HT-29 (cell line): ENCODE data around the gene WNT3. TPM values are rescaled to one million over a fixed set of nuclear protein-coding genes. Genes with fewer than 3 reads are reported as not detected.
A peak's percentile ranks its signal among the peaks of the same experiment; 100 is the strongest.
"Not testable (repeated sequence)": the region's sequence is repeated elsewhere in the genome, so short reads cannot be mapped to it uniquely, and the experiment has no call there.

Experiments
- DNase-seq: peaks from one replicate; pipeline ENCODE4 v3.0.0-alpha.2; 2015; ENCODE audit warnings: low spot score
- total RNA-seq: library from RNA; depleted of rRNA; stranded (reverse); fragments of >200 nt; shearing (Covaris generic); gene quantifications from 2 replicates; pipeline ENCODE4 v1.2.3, GENCODE V29; 2014; rRNA removed

WNT3 gene
- 0.08 TPM in 2 replicates for total RNA-seq

- DNase-seq, result no peak
Observed at GRCh38 chr17:46818316-46818928, at the start of gene WNT3. WNT3 (minus strand) TSS chr17:46818692; CDS start chr17:46818597, 95 bp downstream.

DNA sequence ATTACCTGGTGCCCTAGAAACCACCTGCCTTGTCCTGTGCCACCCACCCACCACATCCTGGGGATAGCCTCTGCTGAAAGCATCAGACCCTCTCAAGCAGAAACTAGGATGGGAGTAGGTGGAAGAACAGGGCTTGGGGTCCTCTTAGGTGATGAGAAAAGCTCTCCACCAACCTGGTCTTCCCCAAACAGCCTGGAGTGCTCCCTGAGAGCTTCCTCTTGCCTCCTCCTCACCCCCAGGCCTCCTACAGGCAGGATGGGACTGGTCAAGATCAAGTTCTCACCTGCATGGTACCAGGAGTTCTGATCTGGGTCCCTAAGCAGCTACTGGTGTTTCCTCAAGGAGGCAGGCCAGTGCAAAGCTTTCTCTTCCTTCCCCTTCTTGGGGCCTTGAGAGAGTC is 48.3 kb upstream of the WNT3 start:
- DNase-seq, result no peak

- no peak for DNase-seq
Observed at GRCh38 chr17:46866325-46866724, 47.8 kb upstream of the WNT3 start.

- no peak for DNase-seq
Observed at GRCh38 chr17:46865100-46865499, 46.6 kb upstream of the WNT3 start.

DNA sequence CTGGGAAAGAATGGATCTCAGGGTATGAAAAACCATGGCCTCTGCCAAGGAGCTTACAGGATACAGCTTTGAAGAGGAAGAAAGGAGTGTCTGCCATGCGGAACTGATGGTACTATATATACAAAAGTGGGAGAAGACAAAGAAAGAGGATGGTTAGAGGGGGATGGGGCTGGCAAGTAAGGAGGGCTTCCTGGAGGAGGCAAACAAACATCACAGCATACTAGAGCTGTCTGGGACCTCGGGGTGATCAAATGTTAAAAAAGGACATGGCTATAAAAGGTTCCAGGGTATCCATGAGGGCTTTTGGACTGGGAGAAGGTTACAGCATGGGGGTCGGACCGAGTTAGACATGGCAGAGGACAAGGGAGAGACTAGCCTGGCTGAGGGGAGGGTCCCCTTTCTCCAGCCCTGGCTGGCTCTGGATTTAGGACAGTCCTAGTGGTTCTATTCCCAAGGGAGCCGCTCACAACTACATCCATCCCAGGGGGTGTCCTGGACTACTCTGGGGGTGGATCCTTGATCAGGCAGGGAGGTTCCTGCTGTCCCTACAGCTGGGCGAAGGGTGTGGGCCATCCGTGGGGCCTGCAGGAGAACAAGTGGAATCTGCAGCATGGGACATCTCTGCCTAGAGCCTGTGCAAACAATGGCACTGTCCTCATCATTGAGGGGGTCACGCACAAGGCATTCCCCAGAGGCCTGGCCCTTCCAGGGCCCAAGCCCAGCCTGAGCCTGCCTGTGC is 45.1 kb upstream of the WNT3 start:
- DNase-seq, result no peak

- no peak for DNase-seq
Observed at GRCh38 chr17:46862949-46863348, 44.5 kb upstream of the WNT3 start.

DNA sequence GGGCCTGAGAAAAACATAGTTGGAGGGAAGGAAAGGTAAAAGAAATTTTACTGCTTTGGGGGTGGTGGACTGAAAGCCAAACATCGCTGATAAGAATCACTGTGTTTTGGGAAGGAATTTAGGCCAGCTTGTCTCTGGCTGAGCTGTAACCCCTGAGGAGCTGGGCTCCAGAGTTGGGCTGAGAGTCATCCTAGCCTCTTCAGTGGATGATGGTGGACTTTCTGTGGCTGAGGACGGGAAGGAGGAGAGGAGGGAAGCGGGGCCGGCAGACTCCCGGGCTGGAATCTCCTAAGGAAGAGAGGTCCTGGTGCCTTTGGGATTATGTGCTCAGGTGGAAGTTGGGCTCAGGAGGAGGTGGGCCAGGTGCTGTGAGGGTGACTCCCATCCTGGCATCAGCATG is 41.5 kb upstream of the WNT3 start:
- no peak for DNase-seq

- DNase-seq, result no peak
Observed at GRCh38 chr17:46857600-46857999, 39.1 kb upstream of the WNT3 start.

DNA sequence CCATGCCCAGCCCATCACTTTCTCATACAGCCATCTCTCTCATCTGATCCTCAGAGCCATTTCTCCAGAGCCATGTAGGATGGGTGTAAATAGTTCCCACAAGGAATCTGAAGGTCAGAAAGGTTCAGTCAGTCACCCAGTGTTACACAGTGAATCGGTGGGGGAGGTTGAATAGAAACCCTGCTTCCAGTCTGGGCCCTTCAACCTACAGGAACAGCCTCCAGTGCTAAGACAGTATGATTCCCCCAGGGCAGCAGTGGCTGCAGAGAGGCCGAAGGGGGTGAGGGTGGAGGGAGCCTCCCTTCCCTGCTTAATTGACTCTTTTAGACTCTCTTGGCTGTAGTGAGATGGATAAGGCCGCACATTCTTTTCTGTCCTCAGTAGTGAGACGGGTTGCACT is 36.5 kb upstream of the WNT3 start:
- no peak for DNase-seq

DNA sequence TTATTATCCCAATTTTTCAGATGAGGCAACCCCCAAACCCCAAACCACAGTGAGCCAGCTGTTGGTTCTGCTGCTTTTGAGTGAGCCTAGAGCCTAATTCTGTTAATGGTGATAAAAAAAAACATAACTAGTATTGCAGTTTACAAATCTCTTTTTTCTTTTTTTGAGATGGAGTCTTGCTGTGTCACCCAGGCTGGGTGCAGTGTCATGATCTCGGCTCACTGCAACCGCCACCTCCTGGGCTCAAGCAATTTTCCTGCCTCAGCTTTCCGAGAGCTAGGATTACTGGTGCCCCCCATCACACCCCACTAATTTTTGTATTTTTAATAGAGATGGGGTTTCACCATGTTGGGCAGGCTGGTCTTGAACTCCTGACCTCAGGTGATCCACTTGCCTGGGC is 36.0 kb upstream of the WNT3 start:
- DNase-seq, result no peak

DNA sequence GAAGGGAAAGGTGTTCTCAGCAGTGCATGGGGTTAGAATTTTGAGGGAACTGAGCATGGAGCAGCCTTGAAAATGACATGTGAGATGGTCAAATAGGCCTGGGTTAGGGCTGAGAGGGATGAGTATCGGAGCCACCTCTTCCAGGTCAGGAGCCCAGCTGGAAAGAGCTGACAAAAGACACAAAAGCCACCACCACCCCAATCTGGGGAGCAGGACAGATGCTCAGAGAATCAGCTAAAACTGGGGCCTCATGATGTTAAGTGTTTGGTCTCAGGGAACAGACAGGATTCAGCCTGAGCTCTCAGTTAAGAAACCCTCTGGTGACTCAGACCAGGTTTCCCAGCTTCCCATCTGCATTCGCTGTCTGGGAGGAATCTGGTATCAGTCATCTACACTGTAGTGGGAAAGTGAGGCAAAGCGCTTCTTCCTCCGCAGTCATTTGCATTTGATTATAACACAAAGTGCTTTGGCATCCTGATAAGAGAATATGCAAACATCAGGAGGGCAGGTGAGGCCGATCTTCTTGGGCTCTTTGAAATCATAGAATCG is 35.5 kb upstream of the WNT3 start:
- no peak for DNase-seq

DNA sequence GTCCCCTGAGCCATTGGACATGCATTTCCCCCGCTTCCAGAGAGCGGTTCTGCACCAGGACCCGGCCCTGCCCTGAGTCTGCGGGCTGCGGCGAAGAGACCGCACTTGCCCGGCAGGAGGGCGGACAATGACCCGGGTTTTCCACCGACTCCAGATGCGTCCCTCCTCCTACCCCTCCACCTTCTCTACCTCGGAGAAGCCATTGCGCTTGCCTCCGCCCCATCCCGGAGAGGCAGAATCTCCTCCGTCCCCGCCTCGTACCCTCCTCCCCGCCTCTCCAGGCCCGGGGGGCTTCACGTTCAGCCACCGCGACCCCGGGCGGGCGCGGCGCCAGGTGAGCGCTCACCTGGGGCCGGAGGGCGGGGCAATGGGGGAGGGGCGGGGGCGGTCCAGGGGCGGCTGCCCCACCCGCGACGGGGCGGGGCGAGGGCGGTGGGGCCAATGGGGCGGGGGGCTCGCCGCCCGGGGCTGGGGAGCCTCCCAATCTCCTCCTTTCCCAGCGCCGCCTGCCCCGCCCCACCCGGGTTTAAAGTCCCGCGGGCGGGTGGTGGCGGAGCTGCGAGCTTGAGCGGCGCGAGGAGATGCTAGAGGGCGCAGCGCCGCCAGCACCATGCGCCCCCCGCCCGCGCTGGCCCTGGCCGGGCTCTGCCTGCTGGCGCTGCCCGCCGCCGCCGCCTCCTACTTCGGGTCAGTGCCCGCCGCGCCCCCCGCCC is 32.7 kb upstream of the WNT3 start, which contains the start of gene WNT9B:
TSS of gene WNT9B (plus strand) at position 555 of the 713 bp plus-strand sequence. CDS start at position 611, 56 bp downstream.
- DNase-seq, result peak; percentile 15

GRCh38 chr17:46850688-46851028 is 32.2 kb upstream of the WNT3 start:
- DNase-seq, result no peak

- no peak for DNase-seq
Observed at GRCh38 chr17:46848534-46848933, 30.0 kb upstream of the WNT3 start.

- no peak for DNase-seq
Observed at GRCh38 chr17:46847204-46848191, 29.0 kb upstream of the WNT3 start.

- DNase-seq, result no peak
Observed at GRCh38 chr17:46842835-46843234, 24.3 kb upstream of the WNT3 start.

DNA sequence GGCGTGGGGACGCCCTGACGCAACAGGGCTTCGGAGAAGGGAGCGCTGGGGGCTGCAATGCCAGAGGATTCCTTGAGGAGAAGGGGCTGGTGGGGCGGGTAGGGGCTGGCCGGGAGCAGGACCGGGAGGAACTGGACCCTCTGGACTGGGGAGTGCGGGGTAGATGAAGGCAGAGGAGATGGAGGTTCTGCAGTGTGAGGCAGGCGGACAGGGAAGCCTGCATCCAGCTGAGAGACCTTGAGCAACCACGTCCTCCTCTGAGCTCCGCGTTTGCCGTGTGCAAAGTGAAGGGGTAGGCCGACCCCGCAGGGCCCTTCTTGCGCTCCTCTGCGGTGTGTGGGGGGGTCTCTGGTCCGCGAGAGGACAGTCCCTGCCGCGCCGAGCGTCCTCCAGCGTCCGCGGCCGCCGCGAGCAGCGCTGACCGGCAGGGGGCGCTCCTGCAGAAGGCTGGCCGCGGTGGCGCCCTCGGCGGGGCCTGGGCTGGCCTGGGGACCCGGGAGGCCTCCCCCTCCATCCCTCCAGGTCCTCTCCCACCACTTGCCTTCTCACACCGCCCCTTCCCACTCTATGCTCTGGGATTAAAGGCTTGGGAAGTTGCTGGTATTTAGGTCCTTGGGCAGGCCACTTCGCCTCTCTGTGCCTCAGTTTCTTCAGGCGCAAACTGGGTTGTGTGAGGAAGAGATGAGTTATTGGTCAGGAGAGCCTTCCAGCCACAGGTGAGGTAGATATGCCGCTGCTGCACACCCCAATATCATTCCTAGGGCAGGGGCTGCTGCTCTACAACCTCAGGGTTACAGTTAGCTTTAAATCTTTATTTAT is 23.3 kb upstream of the WNT3 start:
- no peak for DNase-seq

DNA sequence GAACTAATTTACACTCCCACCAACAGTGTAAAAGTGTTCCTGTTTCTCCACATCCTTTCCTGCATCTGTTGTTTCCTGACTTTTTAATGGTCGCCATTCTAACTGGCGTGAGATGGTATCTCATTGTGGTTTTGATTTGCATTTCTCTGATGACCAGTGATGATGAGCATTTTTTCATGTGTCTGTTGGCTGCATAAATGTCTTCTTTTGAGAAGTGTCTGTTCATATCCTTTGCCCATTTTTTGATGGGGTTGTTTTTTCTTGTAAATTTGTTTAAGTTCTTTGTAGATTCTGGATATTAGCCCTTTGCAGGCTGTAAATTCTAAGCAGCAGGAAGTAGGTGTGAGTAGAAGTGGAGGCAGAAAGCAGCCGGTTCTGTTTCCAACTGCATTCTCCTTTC is 22.1 kb upstream of the WNT3 start:
- not testable (repeated sequence) for DNase-seq

- DNase-seq, result no peak
Observed at GRCh38 chr17:46839211-46839610, 20.7 kb upstream of the WNT3 start.

GRCh38 chr17:46837521-46837920 is 19.0 kb upstream of the WNT3 start:
- no peak for DNase-seq
